SK-N-MC (cell line): ENCODE data around the gene SRP72.

Experiments
- EZH2 ChIP-seq: fragments of 200-600 bp; sonication (generic); IDR thresholded peaks from one replicate; pipeline ENCODE4 v1.6.1; 2017; ENCODE audit warnings: antibody characterized with exemption
- POLR2AphosphoS5 ChIP-seq: IDR thresholded peaks from 2 replicates; pipeline ENCODE4 v1.6.1; 2012; ENCODE audit warnings: mild to moderate bottlenecking, low read depth, low read length, borderline replicate concordance

DNA sequence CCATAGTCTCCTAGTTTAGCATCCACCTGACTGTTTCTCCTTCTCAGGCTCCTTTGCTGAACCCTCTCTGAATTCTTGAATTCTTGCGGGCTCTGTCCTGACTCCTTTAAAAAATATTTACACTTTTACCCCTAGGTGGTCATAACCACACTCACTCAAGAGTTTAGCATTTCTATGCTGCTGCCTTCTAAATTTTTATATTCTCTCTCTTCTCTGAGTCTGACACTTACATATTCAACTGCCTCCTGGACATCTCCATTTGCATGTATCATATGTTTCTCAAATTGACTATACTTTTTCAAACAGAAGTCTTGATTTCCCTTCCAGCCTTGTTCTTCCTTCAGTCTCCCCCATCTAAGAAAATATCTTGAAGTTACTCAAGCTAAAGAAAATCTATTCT, 69.7 kb downstream of the SRP72 start:
- TF ChIP-seq POLR2AphosphoS5 (no peak), EZH2 (no peak)
